Hypothalamus (tissue), 51 donors: Measurements from ENCODE around the gene BEND3.
"Not testable (repeated sequence)": the region's sequence is repeated elsewhere in the genome, so short reads cannot be mapped to it uniquely, and the experiment has no call there.

Experiments used
- DNase-seq, 51 donors: peaks; one replicate each; lab custom pipeline; 2025; lab: John Stamatoyannopoulos, UW

BEND3 gene

DNA sequence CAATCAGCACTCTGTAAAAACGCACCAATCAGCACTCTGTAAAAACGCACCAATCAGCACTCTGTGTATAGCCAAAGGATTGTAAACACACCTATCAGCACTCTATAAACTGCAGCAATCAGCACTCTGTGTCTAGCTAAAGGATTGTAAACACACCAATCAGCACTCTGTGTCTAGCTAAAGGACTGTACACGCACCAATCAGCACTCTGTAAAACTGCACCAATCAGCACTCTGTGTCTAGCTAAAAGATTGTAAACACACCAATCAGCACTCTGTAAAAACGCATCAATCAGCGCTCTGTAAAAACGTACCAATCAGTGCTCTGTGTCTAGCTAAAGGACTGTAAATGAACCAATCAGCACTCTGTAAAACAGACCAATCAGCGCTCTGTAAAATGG, 30.9 kb downstream of the BEND3 start:
- DNase-seq: not testable (repeated sequence)

DNA sequence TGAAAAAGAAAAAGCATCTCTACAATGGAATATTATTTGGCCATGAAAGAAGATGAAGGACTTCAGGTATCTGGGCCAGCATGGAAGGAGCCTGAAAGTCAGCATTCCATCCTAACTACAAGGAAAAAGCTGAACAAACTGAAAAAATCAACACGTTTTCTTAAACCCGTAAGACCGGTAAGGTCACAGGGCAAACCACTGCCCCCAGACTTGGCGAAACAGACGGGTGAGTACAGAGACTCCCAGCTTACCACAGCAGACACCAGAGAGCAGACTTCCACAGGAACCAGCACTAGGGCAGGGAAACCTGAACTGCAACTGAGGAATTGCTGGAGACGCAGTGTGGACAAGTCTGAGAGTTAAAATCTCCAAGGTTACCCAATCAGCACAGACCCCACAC, 31.4 kb downstream of the BEND3 start:
- no peak for DNase-seq

DNA sequence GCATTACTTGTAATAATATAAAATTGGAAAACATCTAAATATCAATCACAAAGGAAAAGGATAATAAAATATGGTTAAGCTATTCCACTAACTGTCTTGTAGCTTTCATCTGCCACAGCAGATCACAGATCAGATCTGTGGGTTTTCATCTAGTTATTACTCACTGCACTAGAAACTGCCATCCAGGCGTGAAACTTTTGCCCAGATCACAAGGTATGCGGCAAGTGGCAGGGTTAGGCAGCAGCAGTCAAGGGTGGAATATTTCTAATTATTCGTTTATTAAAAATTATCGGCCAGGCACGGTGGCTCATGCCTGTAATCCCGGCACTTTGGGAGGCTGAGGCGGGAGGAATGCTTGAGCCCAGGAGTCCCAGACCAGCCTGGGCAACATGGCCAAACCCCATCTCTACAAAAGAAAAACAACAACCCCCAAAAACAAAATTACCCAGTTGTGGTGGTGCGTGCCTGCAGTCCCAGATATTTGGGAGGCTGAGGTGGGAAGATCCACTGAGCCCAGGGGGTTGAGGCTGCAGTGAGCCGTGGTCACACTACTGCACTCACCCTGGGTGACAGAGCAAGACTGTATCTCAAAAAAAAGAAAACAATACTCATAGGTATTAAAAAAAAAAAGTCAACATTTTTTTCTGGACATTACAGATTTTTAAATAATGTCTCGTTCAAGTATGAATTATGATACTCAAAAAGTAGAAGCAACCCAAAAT, 32.1 kb downstream of the BEND3 start:
- DNase-seq: no peak

DNA sequence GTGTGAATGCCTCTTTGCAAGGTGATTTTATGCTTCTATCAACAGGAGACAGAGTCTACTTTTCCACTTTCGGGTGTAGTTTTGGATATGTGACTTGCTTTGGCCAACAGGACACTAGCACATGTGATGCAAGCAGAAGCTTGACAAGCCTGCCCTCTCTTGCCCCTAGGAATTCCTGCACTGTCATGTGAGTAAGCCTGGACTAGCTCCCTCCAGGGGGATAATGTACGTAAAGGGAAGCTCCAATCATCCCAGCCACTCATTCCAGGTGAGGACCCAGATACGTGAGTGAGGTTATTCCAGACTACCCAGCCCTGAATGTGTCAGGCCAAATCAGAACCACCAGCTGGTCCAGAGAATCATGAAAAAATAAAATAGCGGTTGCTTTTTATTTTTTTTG, 33.3 kb downstream of the BEND3 start:
- DNase-seq: no peak

DNA sequence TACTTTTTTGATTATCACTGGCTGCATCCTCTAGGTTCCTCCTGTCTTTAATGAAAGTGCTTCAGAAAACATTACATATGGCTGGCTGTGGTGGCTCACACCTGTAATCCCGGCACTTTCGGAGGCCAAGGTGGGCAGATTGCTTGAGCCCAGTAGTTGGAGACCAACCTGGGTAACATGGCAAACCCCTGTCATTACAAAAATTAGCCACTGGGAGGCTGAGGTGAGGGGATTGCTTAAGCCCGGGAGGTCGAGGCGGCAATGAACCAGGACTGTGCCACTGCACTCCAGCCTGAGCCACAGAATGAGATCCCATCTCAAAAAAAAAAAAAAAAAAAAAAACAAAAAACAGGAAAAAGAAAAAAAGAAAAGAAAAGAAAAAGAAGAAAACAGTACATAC, 35.3 kb downstream of the BEND3 start:
- DNase-seq: no peak

DNA sequence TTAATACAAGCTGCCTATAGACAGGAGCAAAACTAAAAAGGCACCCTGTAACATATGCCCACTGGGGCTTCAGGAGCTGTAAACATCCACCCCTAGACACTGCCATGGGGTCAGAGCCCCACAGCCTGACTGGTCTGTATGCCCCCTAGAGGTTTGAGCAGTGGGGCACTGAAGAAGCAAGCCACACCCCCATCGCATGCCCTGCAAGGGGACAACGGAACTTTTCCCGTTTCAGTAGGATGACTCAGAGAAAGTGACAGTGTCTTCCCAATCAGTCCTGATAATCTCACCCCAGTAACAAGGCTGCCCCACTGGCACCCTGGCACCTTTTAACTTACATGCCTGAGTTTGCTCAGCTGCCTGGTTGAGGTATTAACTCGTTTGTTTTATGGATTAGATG, 35.9 kb downstream of the BEND3 start:
- DNase-seq: no peak

DNA sequence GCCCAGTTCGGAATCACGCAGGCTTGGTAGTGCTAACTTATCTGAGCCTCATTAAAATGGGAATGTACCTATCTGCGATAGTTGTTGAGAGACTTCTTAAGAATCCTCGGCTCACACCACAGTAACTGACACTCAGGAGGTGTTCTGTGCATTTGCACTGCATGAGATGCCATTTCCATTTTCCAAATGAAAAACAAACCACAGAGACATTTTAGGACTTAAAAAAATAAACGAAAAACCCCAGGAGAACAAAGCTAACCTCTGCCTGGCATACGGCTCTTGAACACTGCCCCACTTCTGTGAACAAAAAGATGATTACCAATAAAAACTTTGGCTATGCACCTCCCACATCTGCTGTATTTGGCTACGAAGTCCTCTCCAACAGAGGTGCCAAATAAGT, 37.6 kb downstream of the BEND3 start:
- no peak for DNase-seq

DNA sequence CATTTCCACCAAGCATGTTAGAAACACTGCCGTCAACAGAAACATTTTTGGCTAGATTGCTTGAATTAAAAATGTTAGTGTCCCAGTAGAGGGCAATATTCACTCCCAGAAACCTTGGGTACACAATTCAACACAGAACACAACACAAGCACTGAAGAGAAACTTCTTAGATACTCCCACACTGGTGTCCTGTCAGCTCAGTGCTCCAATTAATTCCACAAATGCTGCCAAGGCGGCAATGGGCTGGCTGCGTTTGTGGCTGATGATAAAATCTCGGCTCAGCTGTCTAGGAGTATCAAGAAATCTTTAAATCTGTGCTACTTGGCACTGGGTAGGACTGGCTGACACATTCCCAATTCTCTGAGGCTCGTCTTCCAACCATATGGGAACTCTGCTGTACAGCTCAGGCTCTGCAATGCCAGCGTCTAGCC, 39.3 kb downstream of the BEND3 start:
- DNase-seq: peak in 5 of 51 donors; percentile 2 to 51 (median 32)

DNA sequence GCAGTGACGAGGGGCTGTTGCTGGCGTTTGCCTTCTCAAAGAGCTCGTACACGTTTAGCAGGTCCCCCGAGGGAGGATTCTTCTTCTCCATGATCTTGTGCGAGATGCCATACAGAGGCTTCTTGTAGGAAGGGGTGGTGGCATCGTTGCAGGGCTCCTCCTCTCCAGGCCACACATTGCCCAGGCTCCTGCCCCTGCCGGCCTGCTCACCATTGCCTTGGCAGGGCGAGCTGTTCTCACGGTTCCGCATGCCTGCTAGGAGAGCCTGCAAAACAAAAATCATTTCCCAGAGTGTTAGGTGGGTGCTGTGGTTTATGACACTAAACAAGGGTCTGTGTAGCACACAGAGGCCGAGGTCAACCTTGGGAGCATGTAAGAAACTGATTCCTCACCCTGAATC, 44.6 kb downstream of the BEND3 start:
- DNase-seq: no peak

DNA sequence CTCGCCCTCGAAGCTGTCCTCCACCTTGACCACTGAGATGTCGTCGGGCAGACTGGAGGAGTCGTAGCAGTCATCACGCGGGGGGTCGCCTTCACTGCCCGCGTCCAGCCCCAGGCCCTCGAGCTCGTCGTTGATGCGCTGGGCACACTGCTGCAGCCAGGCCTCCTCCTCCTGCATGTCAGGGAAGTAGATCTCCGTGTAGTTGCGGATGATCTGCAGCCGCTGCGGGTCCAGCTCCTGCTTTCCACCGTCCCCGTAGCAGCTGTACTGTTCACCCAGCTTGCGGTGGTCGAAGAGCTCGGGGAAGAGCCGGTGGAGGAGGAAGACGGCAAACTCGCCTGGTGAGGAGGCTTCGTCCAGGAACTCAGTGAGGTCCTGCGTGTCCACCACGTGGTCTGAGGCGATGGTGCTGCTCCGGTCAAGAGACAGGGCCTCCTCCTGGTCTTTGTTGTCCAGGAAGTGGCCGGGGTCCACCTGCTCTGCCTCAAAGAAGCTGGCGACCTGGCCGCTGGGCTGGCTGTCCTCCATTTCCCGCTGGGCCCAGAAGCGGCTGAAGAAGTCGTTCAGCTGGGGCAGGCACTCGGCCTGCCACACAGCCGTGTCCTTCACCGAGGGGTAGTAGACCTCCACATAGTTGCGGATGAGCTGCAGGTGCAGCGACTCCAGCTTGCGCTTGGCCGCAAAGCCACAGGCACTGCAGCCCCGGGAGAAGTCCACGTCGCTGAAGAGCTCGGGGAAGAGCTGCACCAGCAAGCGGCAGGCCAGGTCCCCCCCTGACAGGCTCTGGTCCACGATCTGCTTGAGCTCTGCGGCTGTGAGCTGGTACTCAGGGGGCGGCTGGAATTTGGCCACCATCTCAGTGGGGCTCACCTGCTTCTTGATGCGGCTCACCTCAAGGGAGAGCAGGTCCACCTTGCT, 45.4 kb downstream of the BEND3 start:
- no peak for DNase-seq

DNA sequence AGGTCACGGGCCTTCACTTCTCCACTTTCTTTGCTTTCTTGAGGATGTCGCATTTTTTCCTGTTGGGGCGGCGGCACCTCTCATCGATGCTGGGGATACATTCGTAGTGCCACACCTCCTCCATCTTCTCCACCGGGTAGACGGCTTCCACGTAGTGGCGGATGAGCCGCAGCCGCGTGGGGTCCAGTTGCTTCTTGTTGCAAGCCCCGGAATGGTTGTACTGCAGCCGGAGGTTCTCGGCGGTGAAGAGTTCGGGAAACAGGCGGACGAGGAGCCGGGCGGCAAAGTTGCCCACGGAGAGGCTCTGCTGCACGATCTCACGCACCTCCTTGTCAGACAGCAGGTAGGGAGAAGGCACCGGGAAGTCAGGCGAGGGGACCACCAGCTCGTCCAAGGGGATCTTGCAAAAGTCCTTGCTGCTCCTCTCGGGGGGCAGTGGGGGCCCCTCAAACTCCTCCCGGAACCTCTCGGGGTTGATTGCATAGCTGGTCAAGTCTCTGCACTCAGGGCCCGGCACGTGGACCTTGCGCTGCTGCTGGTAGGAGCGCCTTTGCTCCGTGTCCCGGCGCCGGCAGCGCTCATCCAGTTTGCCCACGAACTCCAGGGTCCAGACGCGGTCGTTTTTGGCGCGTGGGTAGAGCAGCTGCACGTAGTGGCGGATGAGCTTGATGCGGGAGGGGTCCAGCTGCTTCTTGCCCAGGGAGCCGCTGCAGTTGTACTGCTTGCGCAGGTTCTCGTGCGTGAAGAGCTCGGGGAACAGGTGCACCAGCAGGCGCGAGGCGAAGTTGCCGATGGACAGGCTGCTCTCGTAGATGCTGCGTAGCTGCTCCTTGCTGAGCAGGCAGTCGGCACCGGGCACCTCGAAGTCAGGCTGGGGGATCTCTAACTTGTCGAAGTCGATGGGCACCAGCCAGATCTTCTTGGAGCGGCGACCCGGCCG, 46.4 kb downstream of the BEND3 start:
- no peak for DNase-seq

DNA sequence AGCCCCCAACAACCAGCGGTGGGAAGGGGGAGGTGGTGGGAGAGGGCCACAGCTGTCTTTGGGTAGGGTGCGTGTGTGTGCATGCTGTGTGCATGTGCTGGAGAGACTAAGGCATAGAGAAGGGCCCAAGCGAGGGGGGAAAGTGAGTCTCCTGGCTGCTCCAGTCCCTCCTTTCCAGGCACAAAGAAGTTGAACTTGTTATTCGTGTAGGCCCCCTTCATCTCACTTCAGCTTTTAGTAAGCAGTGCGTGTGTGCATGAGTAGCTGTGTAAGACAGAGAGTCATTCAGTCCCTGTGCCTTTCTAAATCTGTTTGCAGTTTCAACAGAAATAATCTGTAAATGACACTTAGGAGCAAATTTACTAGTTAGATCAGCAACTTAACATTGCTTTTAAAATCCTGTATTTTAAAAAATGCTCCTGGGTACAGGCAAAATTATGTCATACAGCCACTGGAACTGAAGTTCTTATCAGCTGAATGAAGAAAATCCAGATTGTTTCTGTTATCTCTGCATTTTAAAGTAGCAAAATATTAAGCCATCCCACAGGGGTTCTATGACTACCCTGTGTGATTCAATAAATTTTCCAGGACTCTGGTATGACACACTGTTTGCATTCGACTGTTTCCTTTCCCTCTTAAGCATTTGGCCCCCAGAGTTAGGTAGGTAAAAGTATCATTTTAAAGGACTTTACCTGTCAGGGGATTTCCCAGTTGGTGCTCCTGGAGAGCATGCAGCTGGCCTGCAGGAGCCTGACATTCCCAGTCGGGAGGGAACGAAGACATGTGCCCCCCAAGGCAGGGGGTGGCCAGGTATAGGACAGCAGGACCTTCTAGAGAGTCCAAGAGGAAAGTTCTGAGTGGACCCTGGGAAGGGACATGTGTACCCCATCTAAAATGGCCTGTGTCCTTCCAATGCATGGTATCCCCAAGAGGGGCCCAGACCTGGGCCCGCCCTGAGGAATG, 48.3 kb downstream of the BEND3 start:
- DNase-seq: no peak

DNA sequence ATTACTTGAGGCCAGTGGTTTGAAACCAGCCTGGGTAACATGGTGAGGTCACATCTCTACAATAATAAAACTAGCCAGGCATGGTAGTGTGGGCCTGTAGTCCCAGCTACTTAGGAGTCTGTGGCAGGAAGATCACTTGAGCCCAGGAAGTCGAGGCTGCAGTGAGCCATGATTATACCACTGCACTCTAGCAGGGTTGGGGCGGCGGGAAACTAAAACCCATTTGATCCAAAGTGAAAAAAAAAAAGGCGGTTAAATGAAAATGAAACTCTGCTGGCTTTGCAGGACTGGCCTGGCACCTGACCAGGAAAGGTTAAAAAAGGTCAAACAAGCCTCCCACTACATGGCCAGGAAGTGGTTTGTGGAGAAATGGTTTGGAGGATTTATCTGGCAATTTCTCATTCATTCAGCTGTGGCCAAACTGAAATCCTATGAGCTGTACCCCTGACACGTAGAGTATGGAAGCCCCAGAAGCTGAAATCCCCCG, 50.7 kb downstream of the BEND3 start:
- no peak for DNase-seq

DNA sequence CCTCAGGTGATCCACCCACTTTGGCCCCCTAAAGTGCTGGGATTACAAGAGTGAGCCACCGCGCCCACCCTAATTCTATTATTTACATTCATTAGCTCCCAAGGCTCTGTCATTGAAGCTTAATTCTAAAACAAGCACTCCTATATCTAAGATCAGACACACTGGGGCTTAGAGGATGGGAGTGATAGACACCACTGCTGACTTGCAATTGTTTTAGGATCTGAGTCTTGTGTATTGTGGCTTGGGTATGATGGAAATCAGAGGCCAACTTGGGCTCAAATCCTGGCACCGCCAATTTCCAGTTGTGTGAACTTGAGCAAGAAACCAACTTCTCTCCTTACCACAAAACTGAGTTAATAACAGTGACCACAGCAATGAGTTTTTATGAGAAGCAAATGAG, 52.6 kb downstream of the BEND3 start:
- no peak for DNase-seq

DNA sequence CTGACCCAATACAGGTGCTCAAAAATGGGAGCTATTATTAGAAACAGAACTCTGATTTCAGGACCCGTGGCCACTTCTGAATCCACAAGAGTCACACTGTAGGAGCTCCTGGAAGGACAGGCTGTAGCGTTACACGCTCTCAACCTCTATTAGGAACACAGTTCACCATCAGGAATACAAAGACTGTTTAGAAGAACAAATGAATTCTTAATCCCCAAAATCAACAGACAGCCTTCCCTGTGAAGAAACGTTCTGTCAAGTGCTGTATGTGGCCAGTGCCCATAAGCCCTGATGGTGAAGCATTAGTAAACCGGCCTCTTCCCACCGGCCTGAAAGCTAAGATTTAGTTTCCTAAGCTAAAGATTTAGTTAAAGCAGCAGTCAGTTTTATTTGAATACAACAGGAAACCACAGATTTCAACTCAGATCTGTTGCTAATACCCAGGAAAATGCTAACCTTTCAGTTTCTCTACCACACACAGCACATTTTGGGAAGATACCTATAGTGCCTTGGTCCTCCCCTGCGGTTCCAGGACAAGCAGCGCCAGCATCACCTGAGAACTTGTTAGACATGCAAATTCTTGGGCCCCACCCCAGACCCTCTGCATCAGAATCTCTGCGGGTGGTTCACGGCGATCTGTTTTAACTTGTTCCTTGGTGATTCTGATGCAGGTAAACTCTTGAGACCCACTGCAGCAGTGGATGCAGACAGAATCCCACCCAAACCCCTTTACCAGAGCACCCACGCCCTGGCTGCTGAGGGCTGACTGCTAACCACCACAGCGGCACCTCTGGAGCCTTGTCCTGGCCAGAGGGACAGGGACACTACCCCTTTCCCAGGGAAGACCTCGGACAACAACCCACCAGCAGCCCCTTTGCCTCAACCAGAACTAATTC, 53.9 kb downstream of the BEND3 start:
- no peak for DNase-seq

DNA sequence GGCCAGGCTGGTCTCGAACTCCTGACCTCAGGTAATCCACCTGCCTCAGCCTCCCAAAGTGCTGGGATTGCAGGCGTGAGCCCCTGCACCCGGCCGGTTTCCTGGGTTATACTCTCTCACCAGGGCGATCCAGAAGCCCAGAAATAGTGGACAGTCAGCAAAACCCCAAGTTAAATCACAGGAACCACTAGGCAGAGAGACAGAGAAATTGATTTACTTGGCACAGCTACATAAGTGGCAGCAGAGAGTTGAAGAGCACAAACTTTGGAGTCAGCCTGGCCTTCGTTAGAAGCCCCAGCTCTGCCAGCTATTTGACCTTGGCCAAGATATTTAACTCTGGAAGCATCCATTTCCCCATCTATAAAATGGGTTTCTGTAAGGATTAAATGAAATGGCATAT, 54.6 kb downstream of the BEND3 start:
- no peak for DNase-seq

DNA sequence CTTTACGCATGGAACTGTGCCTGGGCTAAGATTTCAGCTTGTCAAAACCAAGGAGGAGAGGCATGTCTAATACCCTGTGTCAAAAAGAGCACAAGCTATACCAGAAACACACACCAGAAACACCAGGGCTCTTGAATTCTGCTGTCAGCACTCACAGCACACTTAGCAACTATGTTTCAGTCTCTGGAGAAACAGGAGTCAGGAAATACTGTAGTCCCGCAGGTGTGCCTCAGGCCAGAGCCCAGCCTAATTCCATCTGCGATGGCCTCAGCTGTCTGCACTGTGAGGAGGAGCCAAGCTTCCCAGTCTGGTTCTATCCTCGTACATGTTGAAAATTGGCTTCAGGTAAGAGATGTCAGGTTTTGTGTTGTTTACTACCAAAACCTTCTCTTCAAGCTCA, 55.7 kb downstream of the BEND3 start:
- no peak for DNase-seq

DNA sequence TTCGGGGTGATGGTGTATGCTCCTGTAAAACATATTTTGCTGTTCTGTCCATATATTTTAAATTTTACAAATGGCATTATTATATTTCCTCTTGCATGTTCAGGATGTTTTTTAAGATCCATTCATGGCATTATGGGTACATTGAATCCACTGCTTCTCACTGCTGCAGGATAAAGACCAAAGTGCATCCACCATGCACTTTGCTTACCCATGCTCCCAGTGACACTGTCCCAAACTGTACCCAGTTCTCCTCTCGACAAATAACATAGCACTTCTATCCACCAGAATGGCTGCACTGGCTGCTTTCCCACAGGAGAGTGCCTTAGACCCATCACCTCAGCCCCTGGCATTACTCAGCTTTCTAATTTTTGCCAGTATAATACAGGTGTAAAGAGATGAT, 57.6 kb downstream of the BEND3 start:
- DNase-seq: no peak

DNA sequence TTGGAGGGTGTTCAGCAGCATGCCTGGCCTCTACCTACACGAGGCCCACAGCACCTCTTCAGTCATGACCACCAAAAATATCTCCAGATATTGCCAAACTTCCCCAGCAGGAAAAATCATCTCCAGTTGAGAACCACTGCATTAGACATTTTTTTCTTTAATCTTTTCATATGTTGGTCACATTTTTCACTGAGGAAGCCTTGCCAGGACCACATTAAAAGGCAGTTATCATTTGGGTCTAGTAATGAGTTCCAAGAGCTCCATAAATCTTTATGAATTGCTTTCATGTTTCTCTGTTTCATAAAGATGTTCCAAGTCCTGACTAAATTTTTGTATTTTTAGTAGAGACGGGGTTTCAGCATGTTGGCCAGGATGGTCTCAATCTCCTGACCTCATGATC, 58.5 kb downstream of the BEND3 start:
- DNase-seq: no peak
